Mesothelial cell of epicardium (in vitro differentiated cells): ENCODE results near the gene PLCL2. TPM values are rescaled to one million over a fixed set of nuclear protein-coding genes. Genes with fewer than 3 reads are reported as not detected.

Source experiments
- DNase-seq, 2 experiments: peaks; one replicate each; pipeline ENCODE4 v3.0.0; 2021; ENCODE audit warnings: low spot score in 2 of 2; ENCODE audit not compliant: unreplicated experiment in 2 of 2
- H3K27ac Mint-ChIP-seq: 2 replicates; pipeline ENCODE4 v1.8.0; 2021; ENCODE audit warnings: mixed read lengths
- H3K27me3 Mint-ChIP-seq: 2 replicates; pipeline ENCODE4 v1.8.0; 2021; ENCODE audit warnings: low read depth, mixed read lengths
- H3K36me3 Mint-ChIP-seq: 2 replicates; pipeline ENCODE4 v1.8.0; 2021; ENCODE audit warnings: mixed read lengths
- H3K4me1 Mint-ChIP-seq: 2 replicates; pipeline ENCODE4 v1.8.0; 2021; ENCODE audit warnings: mixed read lengths
- H3K4me3 Mint-ChIP-seq: 2 replicates; pipeline ENCODE4 v1.8.0; 2021; ENCODE audit warnings: mild to moderate bottlenecking, moderate library complexity, mixed read lengths
- H3K9me3 Mint-ChIP-seq: 2 replicates; pipeline ENCODE4 v1.8.0; 2021; ENCODE audit warnings: mixed read lengths
- total RNA-seq: library from RNA; stranded (reverse); gene quantifications from 3 replicates; pipeline ENCODE4 v1.2.1, GENCODE V29; 2021
- TF ChIP-seq, protein P1 (sequence below): fragments of 200-600 bp; sonication (generic); IDR thresholded peaks from one replicate; pipeline ENCODE4 v1.5.0; 2021; ENCODE audit warnings: antibody characterized with exemption; ENCODE audit not compliant: unreplicated experiment

The PLCL2 gene
- total RNA-seq, 1 donor from 2014 or later = 3.6 TPM

DNA sequence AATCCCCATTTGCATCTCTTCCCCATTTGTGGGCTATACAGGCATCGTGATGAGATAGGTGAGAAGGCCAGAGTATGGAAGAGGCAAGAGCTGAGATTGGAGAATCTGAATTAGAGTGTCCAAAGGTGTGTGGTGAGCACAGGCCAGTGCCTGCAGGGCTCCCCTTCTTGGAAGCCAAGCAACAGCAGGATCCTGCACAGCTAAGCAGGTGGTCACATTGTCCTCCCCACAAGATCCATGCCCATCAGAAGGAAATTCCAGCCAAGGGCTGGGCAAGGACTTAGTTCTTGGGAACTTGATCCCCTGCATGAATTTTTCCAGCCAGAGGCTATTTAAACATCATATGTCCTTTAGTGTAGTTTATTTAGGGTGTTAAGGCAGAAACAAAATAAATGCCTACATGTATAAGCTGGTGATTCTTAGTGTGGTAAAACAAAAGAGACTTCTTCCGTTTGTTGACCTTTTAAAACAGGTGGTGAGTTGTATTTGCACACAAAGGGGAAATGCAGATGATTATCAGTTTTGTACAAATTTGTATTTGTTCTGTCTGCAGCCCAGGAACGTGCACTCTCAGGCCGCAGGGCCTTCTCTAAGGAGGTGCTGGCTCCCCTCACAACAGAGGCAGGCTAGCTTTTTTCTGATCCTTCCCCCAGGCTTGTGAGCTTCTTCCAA, 110.2 kb downstream of the PLCL2 start:
- Mint-ChIP-seq H3K27me3 (peaks cover 4% of the 10 kb centered on the region), H3K36me3 (no peaks in the 10 kb centered on the region), H3K4me3 (no peak overlapping the region), H3K9me3 (no peaks in the 10 kb centered on the region), H3K27ac (no peak overlapping the region), H3K4me1 (no peaks in the 10 kb centered on the region)
- no peak for DNase-seq
- TF ChIP-seq, protein P1, sequence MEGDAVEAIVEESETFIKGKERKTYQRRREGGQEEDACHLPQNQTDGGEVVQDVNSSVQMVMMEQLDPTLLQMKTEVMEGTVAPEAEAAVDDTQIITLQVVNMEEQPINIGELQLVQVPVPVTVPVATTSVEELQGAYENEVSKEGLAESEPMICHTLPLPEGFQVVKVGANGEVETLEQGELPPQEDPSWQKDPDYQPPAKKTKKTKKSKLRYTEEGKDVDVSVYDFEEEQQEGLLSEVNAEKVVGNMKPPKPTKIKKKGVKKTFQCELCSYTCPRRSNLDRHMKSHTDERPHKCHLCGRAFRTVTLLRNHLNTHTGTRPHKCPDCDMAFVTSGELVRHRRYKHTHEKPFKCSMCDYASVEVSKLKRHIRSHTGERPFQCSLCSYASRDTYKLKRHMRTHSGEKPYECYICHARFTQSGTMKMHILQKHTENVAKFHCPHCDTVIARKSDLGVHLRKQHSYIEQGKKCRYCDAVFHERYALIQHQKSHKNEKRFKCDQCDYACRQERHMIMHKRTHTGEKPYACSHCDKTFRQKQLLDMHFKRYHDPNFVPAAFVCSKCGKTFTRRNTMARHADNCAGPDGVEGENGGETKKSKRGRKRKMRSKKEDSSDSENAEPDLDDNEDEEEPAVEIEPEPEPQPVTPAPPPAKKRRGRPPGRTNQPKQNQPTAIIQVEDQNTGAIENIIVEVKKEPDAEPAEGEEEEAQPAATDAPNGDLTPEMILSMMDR = no peak

DNA sequence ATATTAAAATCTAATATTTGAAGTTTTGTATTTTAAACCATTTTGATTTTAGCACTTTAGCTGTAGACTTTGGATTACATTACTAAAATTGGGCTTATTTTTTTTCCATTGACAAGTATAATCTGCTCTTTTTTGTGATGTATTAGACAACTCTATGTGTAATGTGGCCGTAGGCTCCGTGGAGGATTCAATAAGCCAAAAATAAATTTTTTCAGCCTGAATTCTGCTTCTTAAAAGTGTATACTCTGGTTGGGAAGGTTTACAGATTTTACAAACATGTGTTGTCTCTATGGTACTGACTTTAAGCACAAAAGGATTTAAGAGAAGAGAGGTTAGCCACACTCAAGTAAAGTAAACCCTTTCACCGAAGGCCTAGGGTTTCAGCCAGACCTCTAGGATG, 110.8 kb downstream of the PLCL2 start:
- TF ChIP-seq, protein P1 = no peak
- H3K4me3 Mint-ChIP-seq = no peak overlapping the region
- peaks cover 4% of the 10 kb centered on the region for H3K27me3 Mint-ChIP-seq
- no peak for DNase-seq
- H3K9me3 Mint-ChIP-seq = peaks cover 2% of the 10 kb centered on the region
- no peak overlapping the region for H3K27ac Mint-ChIP-seq
- H3K36me3 Mint-ChIP-seq = no peaks in the 10 kb centered on the region
- no peaks in the 10 kb centered on the region for H3K4me1 Mint-ChIP-seq

DNA sequence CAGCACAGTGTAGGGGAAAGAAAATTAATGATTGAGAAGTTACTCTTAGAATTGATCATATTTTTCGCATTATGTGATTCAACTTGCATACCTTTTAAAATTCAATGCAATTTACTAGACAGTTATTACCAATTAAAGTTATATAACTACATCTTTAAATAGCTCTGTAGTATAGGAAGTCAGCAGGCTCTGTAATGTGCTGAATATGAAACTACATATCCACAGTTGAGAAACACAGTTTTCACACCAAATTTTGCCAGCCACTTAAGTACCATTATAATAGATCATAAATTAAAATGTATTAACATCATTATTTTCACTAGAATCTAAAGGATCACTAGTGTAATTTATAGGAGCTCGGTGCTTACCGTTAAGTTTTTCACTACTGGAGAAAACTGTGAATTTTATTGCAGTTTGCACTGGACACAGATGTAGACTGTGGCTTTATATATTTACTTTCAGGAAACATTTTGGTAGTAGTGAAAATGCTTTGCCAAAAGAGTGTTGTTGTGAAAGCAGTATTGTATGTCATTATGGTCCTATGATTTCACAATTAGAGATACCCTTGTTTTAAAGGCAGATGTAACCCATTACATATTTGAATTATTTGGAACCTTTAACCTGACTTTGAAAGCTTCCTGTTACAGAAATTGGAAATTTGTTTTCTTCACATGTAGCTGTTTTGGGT, 113.6 kb downstream of the PLCL2 start:
- H3K36me3 Mint-ChIP-seq = no peaks in the 10 kb centered on the region
- TF ChIP-seq, protein P1 = no peak
- peaks cover 23% of the 10 kb centered on the region for H3K9me3 Mint-ChIP-seq
- no peak overlapping the region for H3K27ac Mint-ChIP-seq
- no peaks in the 10 kb centered on the region for H3K4me1 Mint-ChIP-seq
- DNase-seq = no peak
- H3K27me3 Mint-ChIP-seq = peaks cover 2% of the 10 kb centered on the region
- H3K4me3 Mint-ChIP-seq = no peak overlapping the region

DNA sequence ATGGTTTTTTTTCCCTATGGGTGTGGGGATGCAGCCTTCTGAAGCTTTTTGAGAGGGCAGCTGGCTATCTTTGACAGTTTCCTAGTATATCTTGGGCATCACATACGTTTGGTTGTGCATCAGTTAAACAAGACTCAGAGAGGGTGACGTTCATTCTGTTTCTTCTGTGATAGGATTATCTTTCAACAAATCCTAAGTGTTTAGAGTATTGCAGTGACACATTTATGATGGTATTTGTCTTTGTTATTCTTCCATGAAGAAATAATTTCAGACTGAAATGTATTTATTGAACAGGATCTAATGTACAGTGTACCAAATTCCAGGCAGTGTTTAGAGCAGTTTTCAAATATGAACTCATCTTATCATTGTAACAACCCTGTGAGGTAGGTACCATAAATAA, 114.4 kb downstream of the PLCL2 start:
- no peak overlapping the region for H3K27ac Mint-ChIP-seq
- no peak overlapping the region for H3K4me3 Mint-ChIP-seq
- peaks cover 23% of the 10 kb centered on the region for H3K9me3 Mint-ChIP-seq
- no peaks in the 10 kb centered on the region for H3K4me1 Mint-ChIP-seq
- DNase-seq = no peak
- H3K36me3 Mint-ChIP-seq = no peaks in the 10 kb centered on the region
- TF ChIP-seq, protein P1 = no peak
- H3K27me3 Mint-ChIP-seq = peaks cover 2% of the 10 kb centered on the region

DNA sequence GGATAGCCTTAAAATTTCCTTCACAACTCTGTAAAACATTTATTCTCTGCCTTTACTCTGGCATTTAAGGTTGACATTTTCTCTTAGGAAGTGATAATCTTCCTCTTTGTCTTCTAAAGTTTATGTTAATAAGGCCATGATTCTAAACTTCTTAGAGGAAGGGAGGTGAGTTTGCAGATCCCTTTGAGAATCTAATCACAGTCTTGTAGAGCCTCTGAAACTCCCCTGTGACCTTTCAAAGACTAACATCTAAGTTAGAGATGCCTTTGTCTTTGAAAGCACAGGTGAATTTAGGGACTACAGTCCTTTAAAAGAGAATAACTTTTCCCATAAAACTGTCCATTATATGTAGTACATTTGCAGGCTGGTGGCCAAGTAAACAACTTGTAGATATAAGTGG, 115.1 kb downstream of the PLCL2 start:
- Mint-ChIP-seq H3K4me1 (no peaks in the 10 kb centered on the region), H3K36me3 (no peaks in the 10 kb centered on the region), H3K9me3 (peaks cover 23% of the 10 kb centered on the region), H3K4me3 (no peak overlapping the region), H3K27me3 (peaks cover 2% of the 10 kb centered on the region), H3K27ac (no peak overlapping the region)
- no peak for DNase-seq
- TF ChIP-seq, protein P1 = no peak
